H9 (cell line): ENCODE data around the gene IL36B. TPM values are rescaled to one million over a fixed set of nuclear protein-coding genes. Genes with fewer than 3 reads are reported as not detected.

Source experiments
- DNase-seq: peaks from one replicate; pipeline ENCODE4 v3.0.0-alpha.2; 2017
- H2AFZ ChIP-seq: one replicate; pipeline ENCODE4 v1.6.1; 2013; ENCODE audit warnings: mild to moderate bottlenecking, low read length, control low read depth, moderate library complexity
- H2AK5ac ChIP-seq: 2 replicates; pipeline ENCODE4 v1.6.1; 2013; ENCODE audit warnings: low read length, control low read depth, mixed read lengths; ENCODE audit not compliant: insufficient read length
- H2BK120ac ChIP-seq: one replicate; pipeline ENCODE4 v1.6.1; 2013; ENCODE audit warnings: low read depth, mild to moderate bottlenecking, low read length, control low read depth, inconsistent platforms; ENCODE audit not compliant: poor library complexity, severe bottlenecking
- H2BK12ac ChIP-seq: 2 replicates; pipeline ENCODE4 v1.6.1; 2013; ENCODE audit warnings: low read length, control low read depth, mixed read lengths, low read depth; ENCODE audit not compliant: insufficient read length
- H2BK15ac ChIP-seq: 2 replicates; pipeline ENCODE4 v1.6.1; 2013; ENCODE audit warnings: low read depth, low read length, control low read depth
- H2BK20ac ChIP-seq: one replicate; pipeline ENCODE4 v1.6.1; 2013; ENCODE audit warnings: low read depth, mild to moderate bottlenecking, low read length, control low read depth, inconsistent platforms; ENCODE audit not compliant: poor library complexity, severe bottlenecking
- H2BK5ac ChIP-seq: 2 replicates; pipeline ENCODE4 v1.6.1; 2013; ENCODE audit warnings: low read length, control low read depth, mixed read lengths; ENCODE audit not compliant: insufficient read length
- H3K14ac ChIP-seq: 2 replicates; pipeline ENCODE4 v1.6.1; 2013; ENCODE audit warnings: low read length, control low read depth; ENCODE audit not compliant: insufficient read depth
- H3K18ac ChIP-seq: 2 replicates; pipeline ENCODE4 v1.6.1; 2013; ENCODE audit warnings: low read depth, mild to moderate bottlenecking, mixed read lengths, low read length, control low read depth; ENCODE audit not compliant: insufficient read length
- H3K23ac ChIP-seq: 2 replicates; pipeline ENCODE4 v1.6.1; 2013; ENCODE audit warnings: low read length, control low read depth, mixed read lengths, low read depth; ENCODE audit not compliant: insufficient read length
- H3K23me2 ChIP-seq: 2 replicates; pipeline ENCODE4 v1.6.1; 2013; ENCODE audit warnings: low read depth, mild to moderate bottlenecking, mixed read lengths, low read length, control low read depth; ENCODE audit not compliant: insufficient read length, poor library complexity, severe bottlenecking
- H3K27ac ChIP-seq: 2 replicates; pipeline ENCODE4 v1.5.1; 2013; ENCODE audit warnings: low read length, control low read depth, mixed read lengths, low read depth; ENCODE audit not compliant: insufficient read length
- H3K27me3 ChIP-seq: 2 replicates; pipeline ENCODE4 v1.6.1; 2013; ENCODE audit warnings: low read length, control low read depth, inconsistent platforms; ENCODE audit not compliant: insufficient read depth
- H3K4ac ChIP-seq: 2 replicates; pipeline ENCODE4 v1.6.1; 2013; ENCODE audit warnings: low read depth, mild to moderate bottlenecking, control low read depth, inconsistent platforms, low read length, moderate library complexity
- H3K4me1 ChIP-seq: 2 replicates; pipeline ENCODE4 v1.6.1; 2013; ENCODE audit warnings: low read length, control low read depth, inconsistent platforms; ENCODE audit not compliant: insufficient read depth
- H3K4me2 ChIP-seq: 2 replicates; pipeline ENCODE4 v1.6.1; 2013; ENCODE audit warnings: low read length, control low read depth, mixed read lengths; ENCODE audit not compliant: insufficient read length, insufficient read depth
- H3K56ac ChIP-seq: 2 replicates; pipeline ENCODE4 v1.6.1; 2013; ENCODE audit warnings: low read depth, mild to moderate bottlenecking, mixed read lengths, low read length, control low read depth; ENCODE audit not compliant: insufficient read length
- H3K79me1 ChIP-seq: 2 replicates; pipeline ENCODE4 v1.6.1; 2013; ENCODE audit warnings: low read depth, mild to moderate bottlenecking, moderate library complexity, low read length, control low read depth, inconsistent platforms; ENCODE audit not compliant: insufficient read depth, poor library complexity, severe bottlenecking
- H3K79me2 ChIP-seq: 2 replicates; pipeline ENCODE4 v1.6.1; 2013; ENCODE audit warnings: low read length, control low read depth, inconsistent platforms; ENCODE audit not compliant: insufficient read depth
- H3K9ac ChIP-seq: 2 replicates; pipeline ENCODE4 v1.6.1; 2013; ENCODE audit warnings: low read length, control low read depth, mixed read lengths; ENCODE audit not compliant: insufficient read length; ENCODE audit errors: extremely low read depth
- H3K9me3 ChIP-seq: one replicate; pipeline ENCODE4 v1.6.1; 2013; ENCODE audit warnings: low read depth, low read length, inconsistent platforms; ENCODE audit not compliant: control insufficient read depth
- H3T11ph ChIP-seq: one replicate; pipeline ENCODE4 v1.6.1; 2013; ENCODE audit warnings: mild to moderate bottlenecking, low read length, control low read depth, inconsistent platforms
- H4K20me1 ChIP-seq: one replicate; pipeline ENCODE4 v1.6.1; 2013; ENCODE audit not compliant: control insufficient read depth, insufficient read length, insufficient read depth
- H4K5ac ChIP-seq: 2 replicates; pipeline ENCODE4 v1.6.1; 2013; ENCODE audit warnings: low read depth, mild to moderate bottlenecking, mixed read lengths, low read length, control low read depth; ENCODE audit not compliant: insufficient read length
- H4K8ac ChIP-seq: replicated peaks from 2 replicates; pipeline ENCODE4 v1.6.1; 2013; ENCODE audit warnings: low read length, control low read depth, mixed read lengths, low read depth; ENCODE audit not compliant: insufficient read length
- H4K91ac ChIP-seq: 2 replicates; pipeline ENCODE4 v1.6.1; 2013; ENCODE audit warnings: low read depth, mild to moderate bottlenecking, moderate library complexity, mixed read lengths, low read length, control low read depth; ENCODE audit not compliant: insufficient read length
- H3K27ac Mint-ChIP-seq, 3 experiments: 2 replicates in 2 of 3; 3 replicates in 1 of 3; pipeline ENCODE4 v1.8.0; 2020 to 2021; ENCODE audit warnings: mixed read lengths in 3 of 3, mild to moderate bottlenecking in 1 of 3, moderate library complexity in 1 of 3
- H3K27me3 Mint-ChIP-seq: 2 replicates; pipeline ENCODE4 v1.8.0; 2021; ENCODE audit warnings: low read depth, mild to moderate bottlenecking, moderate library complexity, mixed read lengths
- H3K36me3 Mint-ChIP-seq, 3 experiments: 2 replicates in 2 of 3; 3 replicates in 1 of 3; pipeline ENCODE4 v1.8.0; 2020 to 2021; ENCODE audit warnings: low read depth in 3 of 3, mixed read lengths in 3 of 3; ENCODE audit not compliant: insufficient read depth in 1 of 3
- H3K4me1 Mint-ChIP-seq, 2 experiments: 2 replicates each; pipeline ENCODE4 v1.8.0; 2020; ENCODE audit warnings: mixed read lengths in 2 of 2
- H3K4me3 Mint-ChIP-seq, 2 experiments: 2 replicates in 1 of 2; 3 replicates in 1 of 2; pipeline ENCODE4 v1.8.0; 2020 to 2021; ENCODE audit warnings: mild to moderate bottlenecking in 2 of 2, mixed read lengths in 2 of 2, moderate library complexity in 1 of 2
- H3K9me3 Mint-ChIP-seq, 2 experiments: 2 replicates in 1 of 2; 3 replicates in 1 of 2; pipeline ENCODE4 v1.8.0; 2020; ENCODE audit warnings: mild to moderate bottlenecking in 2 of 2, mixed read lengths in 2 of 2, moderate library complexity in 1 of 2
- WGBS: extraction: QIAGEN DNeasy Blood & Tissue Kit; methylation state at CpG from one replicate; pipeline ENCODE4 v1.1.7; 2013; ENCODE audit warnings: missing lambda C conversion rate, low lambda C conversion rate, mixed read lengths; ENCODE audit not compliant: insufficient read length; ENCODE audit errors: extremely low coverage; 5-methylcytosine and 5-hydroxymethylcytosine counted together
- total RNA-seq: library from RNA; stranded (reverse); gene quantifications from 2 replicates; pipeline ENCODE4 v1.2.1, GENCODE V29; 2021
- TF ChIP-seq, protein P1 (sequence below): fragments of 200-600 bp; sonication (generic); conservative IDR thresholded peaks from 3 replicates; pipeline ENCODE4 v1.8.0; 2021; ENCODE audit warnings: antibody characterized with exemption, mild to moderate bottlenecking

IL36B gene
- total RNA-seq, 1 experiment from 2014 or later: not detected

DNA sequence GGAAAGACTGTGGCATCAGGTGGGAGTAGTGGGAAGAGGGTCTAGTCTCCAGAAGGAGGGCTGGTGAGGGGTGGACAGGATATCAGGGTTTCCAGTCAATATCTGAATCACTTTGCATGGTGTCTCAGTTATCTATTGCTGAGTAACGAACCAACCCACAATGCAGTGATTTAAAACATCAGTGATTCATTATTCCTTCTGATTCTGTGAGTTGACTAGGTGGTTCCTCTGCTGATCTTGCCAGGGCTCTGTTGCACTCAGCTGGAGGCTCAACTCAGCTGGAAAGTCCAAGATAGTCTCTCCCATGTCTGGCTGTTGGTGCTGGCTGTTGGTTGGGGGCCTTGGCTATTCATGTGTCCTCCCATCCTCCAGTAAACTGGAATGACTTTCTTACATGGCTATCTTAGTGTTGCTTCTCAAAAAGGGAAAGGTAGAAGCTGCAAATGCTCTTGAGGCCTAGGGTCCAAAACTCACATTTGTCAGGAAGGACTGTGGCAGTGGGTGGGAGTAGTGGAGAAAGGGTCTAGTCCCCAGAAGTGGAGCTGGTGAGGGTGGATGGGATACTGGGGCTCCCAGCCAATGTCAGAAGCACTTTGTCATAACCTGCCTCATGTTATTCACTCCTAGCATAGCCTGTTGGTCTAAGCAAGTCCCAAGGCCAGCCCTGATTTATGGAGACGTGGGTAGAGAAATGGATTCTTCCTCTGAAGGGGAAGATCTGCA, 29.0 kb upstream of the IL36B start:
- no peak overlapping the region for H2BK120ac ChIP-seq
- no peak overlapping the region for H3K27ac ChIP-seq
- H2BK5ac ChIP-seq: no peak overlapping the region
- H2AK5ac ChIP-seq: no peak overlapping the region
- no peak overlapping the region for H4K91ac ChIP-seq
- H2BK20ac ChIP-seq: no peak overlapping the region
- H3K27me3 ChIP-seq: no peaks in the 10 kb centered on the region
- no peak overlapping the region for H2BK12ac ChIP-seq
- H4K5ac ChIP-seq: no peak overlapping the region
- H3K9me3 ChIP-seq: no peaks in the 10 kb centered on the region
- no peak overlapping the region for H3K9ac ChIP-seq
- no peak overlapping the region for H2BK15ac ChIP-seq
- H3K27ac Mint-ChIP-seq: no peak overlapping the region
- no peak overlapping the region for H3K4me3 Mint-ChIP-seq
- H3K4me1 Mint-ChIP-seq: peaks cover 5 to 6% of the 10 kb centered on the region in 2 experiments
- H2AFZ ChIP-seq: no peak overlapping the region
- H3K23me2 ChIP-seq: no peaks in the 10 kb centered on the region
- H3K27me3 Mint-ChIP-seq: peaks cover 38% of the 10 kb centered on the region
- no peak overlapping the region for H3K4ac ChIP-seq
- no peak overlapping the region for H3K14ac ChIP-seq
- H3T11ph ChIP-seq: no peak overlapping the region
- no peak overlapping the region for H3K18ac ChIP-seq
- H3K4me2 ChIP-seq: no peak overlapping the region
- no peak overlapping the region for H3K23ac ChIP-seq
- no peaks in the 10 kb centered on the region for H3K79me1 ChIP-seq
- H3K9me3 Mint-ChIP-seq: peaks cover 0 to 6% of the 10 kb centered on the region in 2 experiments; a peak in 1 of 5 replicates
- H3K36me3 Mint-ChIP-seq: no peaks in the 10 kb centered on the region
- H3K79me2 ChIP-seq: no peaks in the 10 kb centered on the region
- WGBS: no CpG with 5 or more reads among the region's 2 CpGs
- no peak for DNase-seq
- H3K56ac ChIP-seq: no peak overlapping the region
- no peaks in the 10 kb centered on the region for H4K20me1 ChIP-seq
- TF ChIP-seq, protein P1, sequence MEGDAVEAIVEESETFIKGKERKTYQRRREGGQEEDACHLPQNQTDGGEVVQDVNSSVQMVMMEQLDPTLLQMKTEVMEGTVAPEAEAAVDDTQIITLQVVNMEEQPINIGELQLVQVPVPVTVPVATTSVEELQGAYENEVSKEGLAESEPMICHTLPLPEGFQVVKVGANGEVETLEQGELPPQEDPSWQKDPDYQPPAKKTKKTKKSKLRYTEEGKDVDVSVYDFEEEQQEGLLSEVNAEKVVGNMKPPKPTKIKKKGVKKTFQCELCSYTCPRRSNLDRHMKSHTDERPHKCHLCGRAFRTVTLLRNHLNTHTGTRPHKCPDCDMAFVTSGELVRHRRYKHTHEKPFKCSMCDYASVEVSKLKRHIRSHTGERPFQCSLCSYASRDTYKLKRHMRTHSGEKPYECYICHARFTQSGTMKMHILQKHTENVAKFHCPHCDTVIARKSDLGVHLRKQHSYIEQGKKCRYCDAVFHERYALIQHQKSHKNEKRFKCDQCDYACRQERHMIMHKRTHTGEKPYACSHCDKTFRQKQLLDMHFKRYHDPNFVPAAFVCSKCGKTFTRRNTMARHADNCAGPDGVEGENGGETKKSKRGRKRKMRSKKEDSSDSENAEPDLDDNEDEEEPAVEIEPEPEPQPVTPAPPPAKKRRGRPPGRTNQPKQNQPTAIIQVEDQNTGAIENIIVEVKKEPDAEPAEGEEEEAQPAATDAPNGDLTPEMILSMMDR: no peak
- H3K4me1 ChIP-seq: no peaks in the 10 kb centered on the region
- no peak overlapping the region for H4K8ac ChIP-seq
